GF-D8 (cell line): ENCODE results near the gene TSHB.

Source experiments
- DNase-seq: peaks from one replicate; lab custom pipeline; 2025; lab: John Stamatoyannopoulos, UW

TSHB gene

DNA sequence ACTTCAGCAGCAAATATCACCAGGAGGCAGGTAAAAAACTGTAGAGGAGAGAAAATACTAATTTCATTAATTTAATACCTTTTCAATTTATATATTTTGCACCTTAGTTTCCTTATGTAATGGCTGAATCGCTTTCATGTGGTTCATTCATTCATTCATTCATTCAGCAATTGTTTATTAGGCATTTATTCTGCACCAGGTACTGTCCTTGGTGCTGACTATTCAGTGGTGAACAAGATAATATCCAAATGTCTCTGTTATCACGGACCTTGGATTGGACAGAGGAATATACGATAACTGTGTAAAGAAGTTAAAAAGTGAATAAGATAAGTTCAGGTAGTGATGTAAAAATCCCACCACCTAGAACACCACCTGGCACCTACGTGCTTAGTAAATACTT, 30.9 kb downstream of the TSHB start:
- no peak for DNase-seq

DNA sequence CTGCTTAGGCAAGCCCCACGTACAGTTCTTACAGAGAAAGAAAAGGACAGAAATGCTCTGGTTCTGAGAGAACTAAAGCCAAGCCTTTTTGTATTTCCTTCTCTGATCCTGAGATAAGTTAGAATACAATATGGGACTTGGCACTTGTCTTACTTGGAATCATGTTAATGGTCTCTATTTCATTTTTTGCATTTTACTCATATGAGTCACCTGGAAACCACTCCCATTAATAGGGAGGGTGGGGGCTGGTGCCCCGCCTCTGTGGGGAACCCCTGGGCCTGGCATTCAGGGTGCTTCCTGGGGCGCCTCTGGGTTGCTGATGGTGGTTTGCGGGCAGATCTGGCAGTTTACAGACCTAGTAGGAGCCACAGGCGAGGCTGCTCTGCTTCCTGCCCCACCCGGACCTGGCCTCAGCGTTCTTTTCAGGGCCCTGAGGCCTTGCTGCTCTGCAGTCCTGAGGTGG, 32.9 kb downstream of the TSHB start:
- DNase-seq, result peak; percentile 18

DNA sequence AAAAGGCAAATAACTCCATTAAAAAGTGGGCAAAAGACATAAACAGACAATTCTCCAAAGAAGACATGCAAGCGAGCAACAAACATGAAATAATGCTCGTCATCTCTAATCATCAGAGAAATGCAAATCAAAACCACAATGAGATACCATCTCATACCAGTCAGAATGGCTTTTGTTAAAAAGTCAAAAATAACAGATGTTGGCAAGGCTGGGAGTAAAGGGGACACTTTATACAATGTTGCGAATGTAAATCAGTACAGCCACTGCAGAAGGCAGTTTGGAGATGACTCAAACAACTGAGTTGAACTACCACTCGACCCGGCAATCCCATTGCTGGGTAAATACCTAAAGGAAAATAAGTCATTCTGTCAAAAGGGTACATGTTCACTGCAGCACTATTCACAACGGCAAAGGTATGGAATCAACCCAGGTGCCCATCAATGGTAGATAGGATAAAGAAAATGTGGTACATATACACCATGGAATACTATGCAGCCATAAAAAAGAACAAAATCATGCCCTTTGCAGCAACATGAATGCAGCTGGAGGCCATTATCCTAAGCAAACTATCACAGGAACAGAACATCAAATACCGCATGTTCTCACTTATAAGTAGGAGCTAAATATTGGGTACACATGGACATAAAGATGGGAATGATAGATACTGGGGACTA, 33.7 kb downstream of the TSHB start:
- no peak for DNase-seq

DNA sequence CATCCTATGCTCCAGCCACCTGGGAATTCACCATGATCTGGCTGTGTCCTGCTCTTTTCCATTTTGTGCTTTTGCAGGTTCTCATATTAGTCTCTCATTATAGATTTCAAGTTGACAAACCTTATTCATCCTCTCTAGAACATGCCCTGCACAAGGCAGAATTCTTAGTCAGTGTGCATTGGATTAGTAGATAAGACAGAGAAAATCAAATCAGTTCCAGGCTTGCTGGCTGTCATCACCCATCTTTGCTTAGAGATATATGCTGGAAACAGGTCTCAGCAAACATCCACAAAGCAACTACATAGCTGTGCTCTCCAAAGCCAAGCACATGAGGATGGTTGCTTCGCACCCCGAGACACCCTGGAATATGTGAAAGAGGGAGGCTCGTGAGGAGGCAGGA, 34.8 kb downstream of the TSHB start:
- no peak for DNase-seq

DNA sequence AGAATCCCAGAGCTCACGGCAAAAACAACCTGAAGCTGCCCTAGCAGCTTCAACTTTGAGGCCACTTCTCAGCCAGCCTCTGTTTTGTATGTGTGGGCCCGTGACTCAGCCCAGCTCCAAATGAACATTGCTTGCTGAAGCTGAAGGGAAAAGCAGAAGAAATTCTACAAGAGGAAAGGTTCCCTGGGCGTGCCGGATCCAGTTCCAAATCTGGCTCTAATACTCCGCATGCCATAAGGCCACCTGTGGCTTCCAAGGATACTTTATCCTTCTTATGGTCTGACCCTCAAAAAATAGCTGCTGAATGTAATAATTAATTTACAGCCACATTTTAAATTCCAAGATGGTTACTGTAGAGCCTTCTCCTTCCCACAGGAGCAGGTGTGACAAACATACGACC, 35.4 kb downstream of the TSHB start:
- DNase-seq, result no peak

DNA sequence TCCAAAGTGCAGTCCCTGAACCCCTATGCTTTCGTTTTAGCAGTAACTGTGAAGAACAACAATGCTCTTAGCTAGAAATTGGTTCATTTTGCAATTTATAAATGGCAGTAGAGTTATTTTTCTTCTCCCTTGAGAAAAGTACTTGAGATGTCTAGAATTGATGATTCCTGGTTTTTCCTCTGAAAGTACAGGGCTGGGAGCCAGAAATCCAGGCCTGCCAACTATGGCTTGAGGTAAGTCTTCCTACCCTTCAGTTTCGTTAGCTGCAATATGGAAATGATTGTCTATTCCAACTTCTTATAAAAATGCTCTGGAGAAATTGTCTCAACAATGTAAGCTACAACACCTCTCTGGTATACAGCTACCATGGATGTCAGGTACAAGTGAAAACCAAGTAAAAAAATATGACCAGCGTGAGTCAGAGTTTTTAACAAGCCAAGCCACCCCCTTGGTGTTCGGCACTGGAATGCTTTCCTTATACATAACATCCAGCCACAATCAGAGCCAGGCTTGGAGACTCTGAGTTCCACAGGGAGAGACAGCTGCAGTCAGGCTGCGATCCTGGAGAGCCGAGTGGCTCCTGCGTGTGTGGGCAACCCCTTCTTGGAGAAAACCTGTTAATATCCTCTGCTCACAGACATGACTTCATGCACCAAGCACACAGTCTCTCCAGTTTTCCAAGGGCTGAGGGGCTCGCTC, 37.7 kb downstream of the TSHB start:
- no peak for DNase-seq

DNA sequence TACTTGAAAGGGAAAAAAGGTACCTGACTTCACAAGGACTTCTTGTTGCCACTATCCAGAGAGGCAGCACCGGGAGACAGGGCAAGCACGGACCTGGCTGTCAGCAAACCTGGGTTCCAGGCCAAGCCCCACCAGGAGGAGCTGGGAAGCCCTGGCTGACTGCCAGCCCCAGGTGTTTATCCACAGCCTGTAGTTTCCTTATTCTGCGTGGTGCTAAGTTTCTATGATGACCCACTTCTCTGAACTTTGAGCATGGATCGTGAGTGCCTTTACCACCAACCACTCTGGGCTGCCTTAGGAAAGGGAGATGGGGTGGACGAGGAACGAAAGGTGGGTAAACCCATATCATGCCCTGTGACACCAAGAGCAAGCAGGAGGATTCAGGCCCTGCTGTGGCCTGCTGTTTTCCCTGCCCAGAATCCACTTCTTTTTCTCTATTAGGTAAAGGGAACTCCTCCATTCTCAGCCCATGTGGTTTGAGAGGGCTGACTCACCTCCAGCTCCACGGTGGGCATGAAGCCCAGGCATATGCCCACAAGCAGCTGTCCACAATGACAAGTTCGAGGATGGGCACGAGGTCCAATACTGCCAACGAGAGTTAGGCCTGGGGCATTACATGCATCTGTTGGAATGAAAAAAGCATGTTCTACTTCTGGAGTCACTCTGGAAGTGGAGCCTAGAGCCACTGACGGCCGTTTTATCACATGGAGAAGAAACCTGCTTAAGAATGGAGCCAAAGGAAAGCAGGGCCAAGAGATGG, 39.4 kb downstream of the TSHB start:
- no peak for DNase-seq

DNA sequence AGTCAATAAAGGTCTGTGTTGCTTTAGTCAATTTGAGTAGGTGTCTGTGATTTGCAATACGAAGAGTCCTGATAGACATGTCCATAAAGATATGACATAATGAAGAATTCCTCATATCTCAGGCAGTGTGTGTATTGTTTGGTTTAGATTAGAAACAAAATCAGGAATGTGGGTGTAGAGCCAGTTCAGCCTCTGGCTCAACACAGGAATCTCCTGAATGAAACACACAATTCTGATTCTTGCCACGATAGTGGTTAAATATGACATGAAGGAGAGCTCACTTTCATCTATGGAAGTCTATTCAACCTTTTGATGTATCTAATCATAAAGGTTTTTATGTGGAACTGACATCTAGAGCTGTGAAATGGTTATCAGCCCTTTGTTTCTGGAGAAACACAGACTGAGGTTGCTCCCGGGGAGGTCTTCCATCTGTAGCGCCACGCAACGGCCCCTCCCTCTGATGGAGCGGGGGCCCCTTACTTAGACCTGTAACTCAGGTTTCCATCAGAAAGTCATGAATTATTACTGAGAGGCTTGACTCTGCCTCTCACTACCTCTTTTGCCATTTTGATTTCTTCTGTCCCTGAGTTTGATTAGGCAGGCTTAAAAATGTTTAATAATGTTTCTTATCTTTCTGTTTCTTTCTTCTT, 40.2 kb downstream of the TSHB start:
- no peak for DNase-seq

DNA sequence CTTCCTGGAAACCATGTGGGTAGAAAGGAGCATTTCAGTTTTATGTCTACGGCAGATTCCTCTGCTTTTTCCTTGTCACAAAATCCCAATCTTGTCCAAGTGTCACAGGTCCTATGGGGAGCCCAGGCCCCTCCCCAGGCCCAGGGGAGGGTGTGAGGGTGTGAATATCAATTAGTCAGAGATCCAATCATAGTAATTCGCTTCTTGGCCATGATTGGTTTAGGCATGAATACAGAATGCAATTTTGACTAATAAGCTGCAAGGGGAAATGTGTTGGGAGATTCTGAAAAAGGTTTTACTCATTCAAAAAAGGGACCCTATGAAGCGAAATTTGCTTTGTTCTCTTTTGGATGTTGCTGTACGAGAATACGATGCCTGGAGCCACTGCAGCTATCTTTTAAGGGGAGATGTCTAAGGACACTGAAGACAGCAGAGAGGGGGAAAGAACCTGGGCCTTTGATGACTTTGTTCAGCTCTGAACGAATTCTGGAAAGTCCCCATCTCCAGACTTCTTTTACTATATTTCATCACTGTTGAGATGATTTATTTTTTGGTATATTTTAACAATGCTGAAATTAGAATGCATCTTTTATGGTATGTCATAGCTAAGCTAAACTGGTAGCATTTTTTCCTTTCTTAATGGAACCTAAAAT, 41.5 kb downstream of the TSHB start:
- DNase-seq, result no peak

DNA sequence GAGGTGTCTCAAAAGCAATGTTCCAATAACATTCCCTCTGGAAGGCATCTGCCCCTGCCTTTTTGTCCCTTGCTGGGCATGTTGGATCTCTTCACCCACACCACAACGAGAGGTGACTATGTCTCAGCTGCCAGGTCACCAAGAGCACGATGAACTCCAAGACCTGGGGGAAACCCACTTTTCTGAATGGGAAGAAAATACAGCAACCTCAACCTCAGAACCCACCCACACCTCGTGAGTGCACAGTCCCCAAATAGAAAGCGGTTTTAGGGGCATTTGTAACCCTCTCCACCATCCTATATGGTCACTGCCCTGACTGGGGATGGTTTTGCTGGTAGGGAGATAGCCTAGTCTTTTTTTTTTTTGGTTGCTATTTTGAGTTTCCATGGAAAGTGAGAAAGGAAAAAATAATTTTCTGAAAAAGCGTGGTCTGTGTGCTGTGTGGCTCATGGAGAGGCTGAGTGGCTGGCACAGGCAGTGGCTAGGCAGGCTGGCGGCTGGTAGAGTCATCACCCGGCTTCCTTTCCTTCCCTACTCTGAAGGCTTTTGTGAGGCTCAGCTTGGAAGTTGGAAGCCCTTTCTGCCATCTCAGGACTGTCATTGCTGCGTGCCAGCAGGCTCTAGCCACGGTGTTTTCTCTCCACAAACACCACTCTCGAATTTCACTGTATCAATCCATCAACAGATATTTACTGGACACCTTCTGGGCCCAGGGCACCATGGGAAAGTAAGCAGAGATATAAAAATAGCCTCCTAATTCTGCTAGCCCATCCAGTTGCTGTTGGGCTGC, 43.9 kb downstream of the TSHB start:
- DNase-seq, result no peak

DNA sequence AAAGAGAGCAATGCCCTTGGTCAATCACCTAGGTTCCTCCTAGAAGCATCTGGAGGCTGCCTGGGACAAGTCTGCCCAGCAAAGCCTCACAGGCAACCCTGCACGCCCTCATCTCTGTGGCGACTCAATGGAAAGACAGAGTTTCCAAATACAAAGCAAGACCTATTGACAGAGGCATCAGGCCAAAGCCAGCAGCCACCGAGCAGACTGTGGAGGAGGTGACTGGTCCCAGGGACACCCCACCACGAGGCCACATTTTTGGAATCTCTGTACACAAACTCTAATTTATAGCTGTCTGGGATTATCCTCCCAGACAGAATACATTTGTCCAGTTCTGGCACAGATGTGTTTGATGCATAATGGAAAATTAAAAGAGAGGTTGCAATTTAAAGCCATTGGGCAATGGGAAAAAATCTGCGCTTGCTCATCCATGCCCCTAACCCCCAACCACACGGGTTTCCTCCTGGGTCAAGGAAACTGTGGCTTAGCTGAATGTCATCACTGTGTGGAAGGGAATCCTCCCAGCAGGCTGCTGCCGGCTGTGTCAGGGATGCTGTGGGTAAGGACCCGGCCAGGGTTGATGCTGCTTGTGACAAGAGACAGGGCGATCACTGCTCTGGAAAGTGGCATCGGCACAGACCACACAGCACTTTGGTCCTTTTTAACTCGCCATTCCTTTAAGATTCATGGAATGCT, 45.4 kb downstream of the TSHB start:
- DNase-seq, result no peak

DNA sequence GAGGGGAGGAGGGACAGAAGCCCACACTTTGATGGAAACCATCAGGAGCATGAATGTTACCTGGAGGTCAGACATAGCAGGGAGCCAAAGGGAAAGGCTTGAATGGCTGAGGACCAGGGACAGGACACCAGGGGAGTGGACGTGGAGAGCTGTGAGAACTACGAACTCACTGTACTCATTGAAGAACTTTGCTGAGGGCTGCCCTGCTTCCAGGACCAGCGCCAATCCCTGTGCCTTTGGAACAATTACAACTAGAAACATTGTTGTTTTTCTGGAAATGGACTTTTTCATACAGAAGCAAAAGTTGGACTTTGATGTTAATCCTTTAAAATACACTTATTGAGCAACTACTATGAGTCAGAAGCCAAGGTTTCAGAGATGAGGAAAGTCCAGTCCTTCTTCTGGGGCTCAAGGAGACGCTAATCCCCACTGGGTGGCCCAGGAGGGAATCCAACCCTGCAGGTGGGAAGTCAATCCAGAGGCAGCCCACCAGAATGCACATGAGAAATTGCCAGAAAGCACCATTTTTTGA, 46.8 kb downstream of the TSHB start:
- no peak for DNase-seq

DNA sequence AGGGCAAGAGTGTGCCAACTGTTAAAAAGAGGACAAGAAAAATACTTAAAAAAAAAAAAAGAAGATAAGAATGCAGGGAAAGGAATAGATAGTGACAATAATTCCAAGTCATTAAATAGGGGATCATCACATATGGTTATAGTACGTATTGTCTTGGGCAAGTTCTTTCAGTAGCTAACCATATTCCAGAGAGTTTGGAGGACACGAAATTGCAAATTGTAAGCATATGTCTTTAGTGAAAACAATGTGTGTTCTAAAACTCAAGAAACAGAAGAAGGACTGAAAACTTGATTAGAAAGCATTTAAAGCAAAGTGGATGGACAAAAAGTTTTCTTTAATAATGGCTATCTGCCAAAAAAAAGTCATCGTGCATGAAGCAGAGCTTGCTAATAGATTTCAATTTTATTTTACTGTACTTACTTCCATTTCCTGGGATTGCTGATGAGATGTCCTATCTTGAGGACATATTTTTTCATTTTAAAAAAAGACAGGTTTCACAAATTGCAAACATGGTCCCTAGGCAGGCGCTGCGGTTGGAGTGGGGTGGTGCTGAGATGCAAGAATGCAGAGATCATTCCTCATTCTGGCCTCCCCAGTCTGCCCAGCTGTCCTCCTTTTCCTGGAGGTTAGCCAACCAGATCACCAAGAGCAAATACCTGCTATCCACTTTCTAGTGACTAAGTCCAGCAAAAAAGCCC, 47.8 kb downstream of the TSHB start:
- no peak for DNase-seq

DNA sequence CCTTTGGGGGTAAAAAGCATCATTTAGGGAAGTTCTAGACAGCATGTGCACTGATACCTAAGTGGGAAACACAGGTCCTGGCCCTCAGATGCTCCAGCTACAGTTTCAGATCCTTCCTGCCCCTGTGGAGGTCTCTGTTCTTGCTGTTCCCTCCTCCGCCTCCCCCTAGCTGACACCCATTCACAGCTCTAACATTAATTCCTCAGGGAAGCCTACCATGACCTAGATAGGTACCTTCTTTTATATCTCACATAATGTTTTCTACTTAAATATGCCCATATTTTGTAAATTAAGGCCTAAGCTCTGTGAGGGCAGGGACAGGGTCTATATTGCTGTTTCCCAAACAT, 48.3 kb downstream of the TSHB start:
- DNase-seq, result no peak

DNA sequence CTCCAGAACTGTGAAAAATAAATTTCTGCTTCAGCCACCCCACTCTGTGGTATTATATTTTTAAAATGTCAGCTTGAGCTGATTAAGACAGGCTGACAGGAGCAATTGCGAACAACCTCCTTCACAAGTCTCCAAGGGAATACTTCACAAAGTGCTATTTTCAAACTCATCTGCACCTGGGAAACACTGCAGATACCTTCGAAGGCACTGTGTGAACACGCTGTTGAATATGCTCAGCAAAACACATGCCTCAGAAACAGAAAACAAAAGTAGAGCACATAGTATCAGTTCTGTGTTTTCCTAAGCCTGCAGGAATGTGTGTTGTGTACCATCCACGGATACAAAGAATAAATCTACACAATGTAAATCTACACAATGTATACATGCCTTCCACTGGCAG, 49.1 kb downstream of the TSHB start:
- DNase-seq, result no peak

DNA sequence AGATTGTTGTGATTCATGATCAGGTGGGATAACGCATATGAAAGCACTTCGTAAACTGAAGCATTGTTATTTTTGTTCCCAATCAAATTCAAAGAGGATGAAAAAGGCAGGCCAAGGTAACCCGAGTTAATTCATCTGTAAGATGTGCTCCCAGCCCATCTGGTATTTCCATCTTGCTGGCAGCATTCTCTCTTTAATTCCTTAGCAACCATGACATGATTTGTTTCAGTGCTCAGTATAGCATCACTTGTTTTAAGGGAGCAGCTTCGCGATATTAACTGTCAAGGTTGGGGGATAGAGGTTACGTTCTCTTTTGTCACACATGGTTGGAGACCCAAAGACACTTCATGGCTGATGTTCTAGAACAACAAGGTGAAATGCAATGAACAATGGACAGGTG, 53.3 kb downstream of the TSHB start:
- DNase-seq, result no peak
